Neural progenitor cell (in vitro differentiated cells): Measurements from ENCODE around the gene SLC18A3.

Experiments
- EZH2 ChIP-seq: fragments of 200-600 bp; sonication (generic); IDR thresholded peaks from 2 replicates; pipeline ENCODE4 v1.6.1; 2017; ENCODE audit warnings: antibody characterized with exemption, mild to moderate bottlenecking, moderate library complexity
- EZH2phosphoT487 ChIP-seq: fragments of 200-600 bp; sonication (generic); IDR thresholded peaks from 2 replicates; pipeline ENCODE4 v1.6.1; 2017; ENCODE audit warnings: antibody characterized with exemption
- TF ChIP-seq, protein P1 (sequence below): fragments of 200-600 bp; sonication (generic); IDR thresholded peaks from 2 replicates; pipeline ENCODE4 v1.5.1; 2017; ENCODE audit warnings: antibody characterized with exemption, mild to moderate bottlenecking

GRCh38 chr10:49657606-49658005 is 47.5 kb downstream of the SLC18A3 start:
- TF ChIP-seq, protein P1, sequence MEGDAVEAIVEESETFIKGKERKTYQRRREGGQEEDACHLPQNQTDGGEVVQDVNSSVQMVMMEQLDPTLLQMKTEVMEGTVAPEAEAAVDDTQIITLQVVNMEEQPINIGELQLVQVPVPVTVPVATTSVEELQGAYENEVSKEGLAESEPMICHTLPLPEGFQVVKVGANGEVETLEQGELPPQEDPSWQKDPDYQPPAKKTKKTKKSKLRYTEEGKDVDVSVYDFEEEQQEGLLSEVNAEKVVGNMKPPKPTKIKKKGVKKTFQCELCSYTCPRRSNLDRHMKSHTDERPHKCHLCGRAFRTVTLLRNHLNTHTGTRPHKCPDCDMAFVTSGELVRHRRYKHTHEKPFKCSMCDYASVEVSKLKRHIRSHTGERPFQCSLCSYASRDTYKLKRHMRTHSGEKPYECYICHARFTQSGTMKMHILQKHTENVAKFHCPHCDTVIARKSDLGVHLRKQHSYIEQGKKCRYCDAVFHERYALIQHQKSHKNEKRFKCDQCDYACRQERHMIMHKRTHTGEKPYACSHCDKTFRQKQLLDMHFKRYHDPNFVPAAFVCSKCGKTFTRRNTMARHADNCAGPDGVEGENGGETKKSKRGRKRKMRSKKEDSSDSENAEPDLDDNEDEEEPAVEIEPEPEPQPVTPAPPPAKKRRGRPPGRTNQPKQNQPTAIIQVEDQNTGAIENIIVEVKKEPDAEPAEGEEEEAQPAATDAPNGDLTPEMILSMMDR: no peak
- TF ChIP-seq EZH2: no peak
- TF ChIP-seq EZH2phosphoT487: no peak
